Mononuclear cell (primary cell): Measurements from ENCODE around the gene TASP1. TPM values are rescaled to one million over a fixed set of nuclear protein-coding genes. Genes with fewer than 3 reads are reported as not detected.
"Not testable (repeated sequence)": the region's sequence is repeated elsewhere in the genome, so short reads cannot be mapped to it uniquely, and the experiment has no call there.

ENCODE experiments used
- H3K27me3 ChIP-seq: 2 replicates; pipeline ENCODE4 v1.6.0; 2011; ENCODE audit warnings: low read length, control low read depth; ENCODE audit not compliant: insufficient read depth
- H3K4me1 ChIP-seq: 2 replicates; pipeline ENCODE4 v1.5.1; 2011; ENCODE audit warnings: mild to moderate bottlenecking, low read length, control low read depth; ENCODE audit not compliant: insufficient read depth
- H3K4me3 ChIP-seq: 2 replicates; pipeline ENCODE4 v1.5.1; 2011; ENCODE audit warnings: mild to moderate bottlenecking, low read length, moderate library complexity
- H3K9me3 ChIP-seq: 2 replicates; pipeline ENCODE4 v1.5.1; 2011; ENCODE audit warnings: low read depth, mild to moderate bottlenecking, control low read depth, low read length
- total RNA-seq: library from RNA; depleted of rRNA; stranded (reverse); fragments of >200 nt; gene quantifications from one replicate; pipeline ENCODE4 v1.2.3, GENCODE V29; 2012

Gene TASP1
- total RNA-seq, 1 donor, result 8.6 TPM

- no peaks in the 10 kb centered on the region for H3K27me3 ChIP-seq
- H3K9me3 ChIP-seq, result no peaks in the 10 kb centered on the region
- H3K4me1 ChIP-seq, result no peaks in the 10 kb centered on the region
- H3K4me3 ChIP-seq, result no peak overlapping the region
Observed at GRCh38 chr20:13363473-13363872, 275.3 kb downstream of the TASP1 start.

- not testable (repeated sequence) for H3K27me3 ChIP-seq, H3K4me1 ChIP-seq, H3K4me3 ChIP-seq, H3K9me3 ChIP-seq
Observed at GRCh38 chr20:13362165-13362564, 276.6 kb downstream of the TASP1 start.

- H3K27me3 ChIP-seq, H3K9me3 ChIP-seq, H3K4me1 ChIP-seq, H3K4me3 ChIP-seq: not testable (repeated sequence)
Observed at GRCh38 chr20:13358936-13359335, 279.8 kb downstream of the TASP1 start.

- not testable (repeated sequence) for H3K4me1 ChIP-seq, H3K9me3 ChIP-seq, H3K27me3 ChIP-seq
Observed at GRCh38 chr20:13357782-13358181, 280.9 kb downstream of the TASP1 start.

DNA sequence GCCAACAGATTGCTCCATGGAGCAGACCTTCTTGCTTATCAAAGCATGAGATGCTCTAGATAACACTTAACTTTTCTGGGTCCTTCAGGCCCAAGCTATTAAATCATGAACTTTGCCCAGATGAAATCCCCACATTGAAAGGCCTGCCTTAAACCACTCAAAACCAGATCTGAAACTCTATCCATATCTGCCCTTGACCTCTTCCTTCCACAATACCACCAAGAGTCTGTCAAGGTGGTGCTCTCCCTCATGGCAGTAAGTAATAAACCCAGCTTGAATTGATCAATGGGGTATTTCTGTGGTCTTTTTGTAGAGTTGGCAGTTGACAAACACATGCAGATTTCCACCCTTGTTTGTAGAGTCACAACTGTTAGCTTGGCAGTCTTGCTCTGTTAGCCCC lies 282.1 kb downstream of the TASP1 start:
- Histone ChIP-seq H3K9me3 (no peaks in the 10 kb centered on the region), H3K4me1 (no peaks in the 10 kb centered on the region), H3K27me3 (no peaks in the 10 kb centered on the region), H3K4me3 (no peak overlapping the region)

More at GRCh38 chr20:13357782-13358181, 280.9 kb downstream of the TASP1 start:
- not testable (repeated sequence) for H3K4me3 ChIP-seq

GRCh38 chr20:13355941-13356486 lies 282.7 kb downstream of the TASP1 start:
- Histone ChIP-seq H3K9me3 (no peaks in the 10 kb centered on the region), H3K4me3 (no peak overlapping the region), H3K27me3 (no peaks in the 10 kb centered on the region)

GRCh38 chr20:13355411-13355810 lies 283.3 kb downstream of the TASP1 start:
- H3K27me3 ChIP-seq, result no peaks in the 10 kb centered on the region
- no peak overlapping the region for H3K4me3 ChIP-seq
- H3K9me3 ChIP-seq, result no peaks in the 10 kb centered on the region
- H3K4me1 ChIP-seq, result no peaks in the 10 kb centered on the region

More at GRCh38 chr20:13355941-13356486, 282.7 kb downstream of the TASP1 start:
- H3K4me1 ChIP-seq, result no peaks in the 10 kb centered on the region

GRCh38 chr20:13353261-13353945 lies 285.3 kb downstream of the TASP1 start:
- Histone ChIP-seq H3K9me3 (no peaks in the 10 kb centered on the region), H3K4me1 (no peaks in the 10 kb centered on the region), H3K27me3 (no peaks in the 10 kb centered on the region), H3K4me3 (no peak overlapping the region)

- H3K4me3 ChIP-seq, result no peak overlapping the region
- H3K4me1 ChIP-seq, result no peaks in the 10 kb centered on the region
- no peaks in the 10 kb centered on the region for H3K9me3 ChIP-seq
- no peaks in the 10 kb centered on the region for H3K27me3 ChIP-seq
Observed at GRCh38 chr20:13349235-13349604, 289.5 kb downstream of the TASP1 start.

- no peaks in the 10 kb centered on the region for H3K27me3 ChIP-seq
- H3K9me3 ChIP-seq, result no peaks in the 10 kb centered on the region
- no peak overlapping the region for H3K4me3 ChIP-seq
- H3K4me1 ChIP-seq, result no peaks in the 10 kb centered on the region
Observed at GRCh38 chr20:13348311-13349234, 290.2 kb downstream of the TASP1 start.

GRCh38 chr20:13344671-13345070 lies 294.1 kb downstream of the TASP1 start:
- no peaks in the 10 kb centered on the region for H3K4me1 ChIP-seq
- H3K4me3 ChIP-seq, result no peak overlapping the region
- no peaks in the 10 kb centered on the region for H3K27me3 ChIP-seq
- H3K9me3 ChIP-seq, result no peaks in the 10 kb centered on the region

- Histone ChIP-seq H3K27me3 (no peaks in the 10 kb centered on the region), H3K4me3 (no peak overlapping the region), H3K4me1 (no peaks in the 10 kb centered on the region), H3K9me3 (no peaks in the 10 kb centered on the region)
Observed at GRCh38 chr20:13342469-13343242, 296.1 kb downstream of the TASP1 start.

DNA sequence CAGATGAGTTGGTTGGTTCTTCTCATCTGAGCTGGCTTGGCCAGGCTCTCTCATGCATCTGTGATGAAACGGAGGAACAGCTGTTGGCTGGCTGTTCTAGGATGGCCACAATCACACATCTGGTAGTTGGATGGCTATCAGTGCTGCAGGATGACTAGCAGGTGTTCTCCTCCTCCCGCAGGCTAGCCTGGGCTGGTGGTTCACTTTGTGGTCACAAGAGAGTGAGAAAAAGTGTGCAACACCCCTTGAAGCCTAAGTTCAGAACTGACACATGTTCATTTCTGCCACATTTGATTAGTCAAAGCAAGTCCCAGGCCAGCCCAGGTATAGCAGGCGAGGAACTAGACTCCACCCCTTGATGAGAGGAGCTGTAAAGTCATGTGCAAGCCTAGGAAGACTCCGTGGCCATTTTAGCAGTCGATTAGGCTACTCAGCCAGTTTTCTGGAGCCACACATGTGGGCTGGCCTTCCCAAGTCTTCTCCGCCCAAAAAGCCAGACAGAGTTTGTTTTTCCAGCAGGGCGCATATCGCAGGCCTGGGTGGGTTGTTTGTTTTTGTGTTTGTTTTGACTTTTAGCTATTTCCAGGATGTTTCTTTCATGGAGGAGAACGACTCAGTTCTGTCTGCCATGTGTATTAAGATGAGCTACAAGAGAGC lies 296.9 kb downstream of the TASP1 start:
- Histone ChIP-seq H3K9me3 (no peaks in the 10 kb centered on the region), H3K27me3 (no peaks in the 10 kb centered on the region), H3K4me3 (no peak overlapping the region), H3K4me1 (no peaks in the 10 kb centered on the region)

GRCh38 chr20:13340088-13340487 lies 298.6 kb downstream of the TASP1 start:
- H3K9me3 ChIP-seq, result no peaks in the 10 kb centered on the region
- no peaks in the 10 kb centered on the region for H3K27me3 ChIP-seq
- no peaks in the 10 kb centered on the region for H3K4me1 ChIP-seq
- no peak overlapping the region for H3K4me3 ChIP-seq
